NCI-H2171 (cell line): ENCODE measurements around the gene MAML2.

Experiments used
- DNase-seq: peaks from one replicate; lab custom pipeline; 2025; lab: John Stamatoyannopoulos, UW

MAML2 gene

DNA sequence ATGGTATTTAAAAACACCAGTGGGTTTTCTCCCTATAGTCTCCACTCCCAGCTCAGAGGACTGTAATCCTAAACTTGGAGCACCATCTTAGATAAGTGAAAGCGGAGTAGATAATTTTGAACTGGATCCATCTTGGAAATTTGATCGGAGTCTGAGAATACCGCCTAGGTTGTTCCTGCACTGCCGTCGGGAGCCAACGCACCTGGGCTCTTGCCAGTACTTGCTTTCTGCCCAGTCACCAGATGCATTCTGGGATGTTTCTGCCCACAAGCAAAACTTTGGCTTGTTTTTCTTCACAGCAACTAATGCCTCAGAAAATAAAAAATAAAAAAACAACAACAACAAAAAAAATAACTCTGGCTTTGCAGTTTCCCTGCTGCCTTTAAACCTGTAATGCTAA is 306.1 kb downstream of the MAML2 start:
- DNase-seq: peak; percentile 86

DNA sequence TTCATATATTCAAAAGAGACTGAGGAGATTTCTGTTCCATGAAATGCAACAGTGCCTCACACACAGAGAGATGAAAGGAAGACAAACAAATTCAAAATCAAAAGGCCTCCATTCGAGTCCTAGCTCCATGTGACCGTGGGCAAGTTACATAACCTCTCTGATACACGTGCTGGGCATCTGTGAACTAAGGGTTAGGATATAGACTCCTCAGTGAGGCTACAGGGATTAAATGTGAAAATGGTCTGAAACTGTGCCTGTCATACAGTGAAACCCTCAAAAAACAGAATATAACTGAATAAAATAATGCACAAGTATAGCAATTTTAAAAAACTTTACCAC is 307.3 kb downstream of the MAML2 start:
- DNase-seq: no peak

DNA sequence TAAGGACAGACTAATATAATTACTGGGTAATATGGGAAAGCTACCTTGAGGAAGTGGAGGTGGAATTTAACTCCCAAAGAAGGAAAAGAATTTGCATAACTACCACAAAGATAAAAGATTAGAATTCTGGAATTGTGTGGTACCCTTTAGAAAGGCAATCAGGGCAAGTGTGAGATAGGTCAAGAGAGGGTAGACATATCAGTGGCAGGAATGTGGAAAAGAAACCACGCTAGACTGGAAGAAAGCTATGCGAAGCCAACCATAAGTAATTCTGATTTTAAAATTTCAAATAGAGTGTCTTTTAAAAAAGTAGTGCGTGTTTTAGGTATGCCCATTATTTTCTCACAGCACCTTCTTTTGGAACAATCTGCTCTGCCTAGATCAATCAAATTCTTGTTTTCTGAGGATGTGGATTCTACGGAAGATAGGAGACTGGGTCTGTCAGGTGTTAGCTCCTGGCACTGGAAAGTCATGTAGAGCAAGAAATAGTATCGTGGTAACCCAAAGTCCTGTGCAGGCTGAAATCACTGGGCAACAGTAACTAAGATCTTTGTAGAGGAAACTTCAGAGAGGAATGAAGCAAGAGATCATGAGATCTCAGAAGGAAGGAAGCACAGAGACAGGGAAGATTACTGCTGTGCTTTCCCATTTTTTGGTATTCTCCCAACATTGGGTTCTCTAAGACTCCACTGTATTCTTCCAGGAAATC is 307.8 kb downstream of the MAML2 start:
- no peak for DNase-seq

DNA sequence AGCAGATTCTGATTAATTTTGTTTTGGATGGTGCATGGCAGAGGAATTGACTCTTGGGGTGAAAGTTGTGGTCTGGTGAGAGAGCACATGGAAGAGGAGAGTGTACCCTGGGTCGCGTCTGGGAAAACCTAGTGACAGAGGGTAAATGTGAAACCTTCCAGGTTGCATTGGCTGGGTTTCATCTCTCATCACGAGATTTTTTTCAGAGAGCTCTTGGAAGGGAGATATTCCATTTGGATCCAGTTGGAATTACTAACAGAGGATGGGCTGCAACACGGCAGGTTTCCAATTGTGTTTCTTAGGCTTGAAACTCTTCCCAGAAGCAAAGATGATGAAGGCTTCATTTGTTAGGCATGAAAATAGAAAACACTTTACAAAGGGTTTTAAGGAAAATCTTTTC is 309.4 kb downstream of the MAML2 start:
- DNase-seq: no peak

- DNase-seq: no peak
These were observed 309.9 kb downstream of the MAML2 start for GRCh38 chr11:96033095-96033494.

DNA sequence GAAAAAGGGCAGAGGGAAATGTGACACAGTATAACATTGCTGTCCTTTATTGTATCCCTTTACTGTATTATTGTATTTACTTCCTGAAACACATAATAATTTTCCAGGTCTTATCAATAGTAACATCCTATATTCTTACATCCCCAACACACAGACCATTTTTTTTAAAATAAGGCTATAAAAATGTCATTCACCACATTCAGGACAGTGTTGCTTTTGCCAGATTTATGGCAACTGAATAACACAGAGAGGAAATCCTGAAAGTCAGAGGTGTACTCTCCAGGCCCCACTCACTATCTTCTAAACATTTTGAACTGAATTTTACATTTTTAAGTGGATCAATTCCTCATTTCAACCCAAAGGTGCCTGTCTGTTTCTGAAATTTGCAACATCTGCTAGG is 314.2 kb downstream of the MAML2 start:
- DNase-seq: no peak

GRCh38 chr11:96027021-96027420 is 316.0 kb downstream of the MAML2 start:
- no peak for DNase-seq

GRCh38 chr11:96026310-96026709 is 316.7 kb downstream of the MAML2 start:
- no peak for DNase-seq

GRCh38 chr11:96024666-96025065 is 318.3 kb downstream of the MAML2 start:
- DNase-seq: no peak

DNA sequence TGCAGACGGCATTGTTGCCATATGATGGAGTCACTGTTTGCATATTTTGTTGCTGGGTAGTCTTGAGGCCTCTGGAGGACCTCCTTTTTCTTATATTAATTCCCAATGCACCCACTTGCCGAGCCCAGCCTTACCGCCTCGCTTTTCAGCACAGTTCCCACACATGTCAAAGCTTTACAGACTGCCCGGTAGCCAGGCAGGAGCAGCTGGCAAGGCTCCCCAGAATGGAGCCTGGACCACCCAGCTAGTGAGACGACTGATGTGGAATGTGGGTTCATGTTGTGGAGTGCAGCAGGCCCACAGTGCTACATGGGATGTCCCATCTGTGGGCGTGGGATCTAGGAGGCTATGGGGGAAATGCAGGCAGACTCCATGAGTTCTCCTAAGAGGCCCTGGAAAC is 319.7 kb downstream of the MAML2 start:
- no peak for DNase-seq

DNA sequence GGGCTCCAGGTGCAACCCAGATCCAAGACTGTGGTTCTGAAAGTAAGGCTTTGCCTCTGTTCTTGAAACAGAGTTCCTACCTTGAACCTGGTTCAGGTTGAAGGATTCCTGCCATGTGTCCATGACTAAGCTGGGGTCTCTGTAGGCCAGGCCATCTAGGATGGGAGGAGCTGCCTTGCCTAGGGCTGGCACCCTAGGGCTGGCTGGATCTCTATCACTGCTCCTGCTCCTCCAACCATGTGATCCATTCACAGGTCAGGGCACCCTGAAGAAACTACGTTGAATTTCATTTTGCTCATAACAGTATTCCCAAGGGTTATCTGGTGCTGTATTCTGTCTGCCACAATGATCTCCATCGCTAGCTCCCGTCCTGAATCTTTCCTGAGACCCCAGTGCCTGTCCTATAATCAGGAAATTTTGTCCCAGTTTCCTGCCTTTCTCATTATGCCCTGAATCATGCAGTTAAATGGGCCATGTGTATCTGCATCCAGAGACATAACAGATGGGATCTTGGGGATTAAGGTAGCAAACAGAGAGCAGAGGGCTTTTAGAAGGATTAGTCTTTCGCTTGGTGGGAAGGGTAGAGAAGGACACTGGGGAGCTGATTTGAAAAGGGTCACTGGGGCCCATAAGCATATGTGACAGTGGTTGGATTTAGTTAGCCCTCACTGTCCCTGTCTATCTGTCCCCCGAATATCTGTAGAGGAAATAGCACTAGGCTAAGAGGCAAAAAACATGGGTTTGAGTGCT is 320.9 kb downstream of the MAML2 start:
- no peak for DNase-seq

GRCh38 chr11:96019810-96020747 is 322.9 kb downstream of the MAML2 start:
- no peak for DNase-seq

DNA sequence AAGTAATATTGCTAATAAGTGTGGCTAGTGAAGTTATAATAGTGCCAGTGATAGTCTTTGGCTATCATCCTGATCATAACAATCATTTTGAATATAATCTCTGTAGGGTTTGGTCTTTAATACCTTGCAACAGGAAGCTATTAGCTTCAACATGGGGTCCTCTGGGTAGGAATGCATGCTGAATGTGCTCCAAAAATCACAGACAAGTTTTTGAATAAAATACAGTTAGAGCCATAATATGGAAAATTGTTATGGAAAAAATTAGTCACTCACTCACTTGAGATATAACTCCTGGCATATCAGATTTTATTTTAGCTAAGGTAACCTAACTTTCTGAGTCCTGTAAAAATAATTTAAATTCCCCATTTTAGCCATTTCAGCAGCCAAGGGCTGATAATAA is 323.7 kb downstream of the MAML2 start:
- no peak for DNase-seq

DNA sequence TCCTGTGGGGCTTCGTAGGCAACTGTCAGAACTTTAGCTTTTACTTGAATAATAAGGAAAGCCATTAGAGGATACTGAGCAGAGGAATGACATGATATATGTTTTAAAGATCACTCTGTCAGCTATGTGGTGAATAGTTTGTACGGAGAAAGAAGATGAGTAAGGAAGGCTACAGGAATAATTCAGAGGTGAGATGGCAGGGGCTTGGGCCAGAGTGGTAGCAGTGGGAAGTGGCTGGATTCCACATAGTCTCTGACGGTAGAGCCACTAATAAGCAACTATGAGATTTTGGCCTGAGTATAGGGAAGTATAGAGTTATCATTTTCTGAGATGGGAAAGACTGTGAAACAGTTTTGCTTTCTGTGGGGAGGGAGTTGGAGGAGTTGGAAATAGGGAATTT is 325.1 kb downstream of the MAML2 start:
- no peak for DNase-seq

DNA sequence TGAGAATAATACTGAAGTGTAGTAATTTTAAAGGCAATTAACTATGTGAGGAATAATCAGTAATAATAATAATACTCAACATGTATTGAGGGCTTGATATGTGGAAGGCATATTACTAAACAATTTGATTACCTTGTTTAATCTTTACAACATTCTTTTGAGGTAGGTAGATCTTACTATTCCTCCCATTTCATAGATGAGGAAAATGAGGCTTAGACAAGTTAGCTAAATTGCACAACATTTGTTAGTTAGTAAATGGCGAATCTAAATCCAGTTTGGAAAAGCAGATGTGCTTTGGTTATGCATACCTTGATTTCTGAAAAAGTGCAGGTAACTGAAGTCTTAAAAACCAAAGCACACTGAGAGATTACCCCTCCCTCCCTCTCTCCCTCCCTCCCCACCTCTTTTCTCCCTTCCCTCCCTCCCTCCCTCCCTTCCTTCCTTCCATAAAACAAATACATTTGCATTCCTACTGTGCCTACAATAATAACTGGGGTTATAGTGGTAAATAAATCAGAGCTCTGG is 326.0 kb downstream of the MAML2 start:
- no peak for DNase-seq

DNA sequence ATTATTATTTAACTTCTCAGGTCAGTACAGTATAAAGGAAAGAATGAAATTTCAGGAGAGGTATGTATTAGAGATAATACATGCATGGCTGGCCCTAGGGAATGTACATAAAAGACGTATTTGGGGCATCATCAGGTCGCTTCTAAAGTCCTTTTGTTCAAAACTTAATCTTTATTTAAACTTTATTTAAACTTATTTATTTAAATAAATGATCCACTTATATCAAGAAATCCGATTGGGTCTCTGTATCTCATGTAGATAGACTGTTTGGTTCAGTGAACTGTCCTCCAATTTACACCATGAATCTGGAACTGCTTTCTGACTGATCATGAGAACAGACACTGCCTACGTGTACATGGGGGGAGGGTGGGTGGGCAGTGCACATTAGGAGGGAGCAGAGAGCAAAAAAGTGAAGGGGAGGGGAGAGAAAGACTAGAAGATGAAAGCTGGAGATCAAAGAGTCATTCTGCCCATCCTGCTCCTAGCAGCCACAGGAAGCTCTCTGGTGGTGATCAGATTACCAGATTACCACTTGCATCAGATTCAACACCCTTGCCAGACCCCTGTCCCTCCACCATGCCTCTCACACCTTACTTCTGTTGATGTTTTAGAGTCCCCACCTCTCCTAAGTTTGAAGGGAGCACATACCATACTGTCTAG is 327.0 kb downstream of the MAML2 start:
- no peak for DNase-seq

DNA sequence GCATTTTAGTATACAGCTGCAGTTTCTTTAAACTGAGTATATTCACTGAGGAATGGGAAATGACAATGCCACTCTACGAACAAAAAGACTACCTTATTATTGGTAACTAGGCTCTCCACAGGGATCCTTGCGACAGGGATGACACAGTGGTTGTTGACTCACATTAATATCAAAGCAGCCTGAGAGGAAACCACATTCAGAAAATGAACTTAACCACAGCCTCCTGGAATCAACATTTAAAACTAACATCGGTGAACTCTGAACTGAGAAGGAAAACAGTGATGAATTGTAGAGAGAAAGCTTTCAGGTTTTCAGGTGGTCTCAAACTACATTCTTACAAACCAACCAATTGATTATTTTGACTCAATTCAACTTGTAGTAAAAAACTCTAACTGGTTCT is 328.8 kb downstream of the MAML2 start:
- DNase-seq: no peak

- no peak for DNase-seq
These were observed 329.4 kb downstream of the MAML2 start for GRCh38 chr11:96013461-96014213.

- peak; percentile 32 for DNase-seq
These were observed 330.7 kb downstream of the MAML2 start for GRCh38 chr11:96012086-96012824.

DNA sequence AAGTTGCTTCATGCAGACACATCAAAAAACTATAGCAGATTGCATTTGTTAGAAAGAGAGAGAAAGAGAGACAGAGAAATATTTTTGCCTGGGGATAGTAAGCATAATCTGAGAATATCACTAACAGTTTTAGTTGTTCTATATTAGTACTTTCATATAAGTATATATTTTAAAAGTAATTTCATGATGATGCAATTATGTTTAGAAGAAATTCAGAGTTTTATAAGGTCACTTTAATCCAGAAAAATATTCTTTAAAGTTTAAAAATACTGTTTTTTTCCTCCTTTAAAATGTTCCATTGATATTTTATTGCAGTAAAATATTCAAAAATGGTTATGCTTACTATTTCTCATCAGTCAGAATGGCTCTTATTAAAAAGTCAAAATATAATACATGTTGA is 332.3 kb downstream of the MAML2 start:
- no peak for DNase-seq
